ENCODE measurements around the gene SIGLEC12.
"Not testable (repeated sequence)": the region's sequence is repeated elsewhere in the genome, so short reads cannot be mapped to it uniquely, and the experiment has no call there.

SIGLEC12 gene

DNA sequence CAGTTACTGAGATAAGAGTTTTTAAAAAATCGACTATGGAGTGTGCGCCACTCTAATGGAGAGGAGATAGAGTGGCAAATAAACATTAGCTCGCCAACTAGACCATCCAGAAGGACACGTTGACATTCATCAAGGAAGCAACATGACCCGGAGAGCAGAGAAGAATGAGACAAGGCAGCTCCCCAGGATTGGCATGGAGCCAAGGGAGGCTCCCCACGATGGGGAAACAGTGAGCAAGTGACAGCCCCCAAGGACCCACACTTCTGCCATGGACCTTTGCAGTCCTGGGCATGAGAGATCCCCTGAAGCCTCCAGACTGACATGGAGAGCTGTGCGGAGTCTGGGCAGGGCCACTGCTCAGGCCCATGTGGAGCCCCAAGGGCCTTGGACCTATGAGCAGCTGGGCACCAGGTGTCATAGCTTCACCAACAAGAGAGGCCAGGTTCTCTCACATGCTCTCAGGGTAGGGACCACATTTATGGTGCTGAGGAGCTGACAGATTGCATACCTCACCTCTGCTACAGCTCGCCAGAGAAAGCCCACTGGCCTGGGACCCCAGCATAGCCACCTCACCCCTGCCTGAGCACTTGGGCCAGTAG is 23.2 kb upstream of the SIGLEC12 start:
- no peak for DNase-seq (ENCODE audit: low read depth, low spot score)

DNA sequence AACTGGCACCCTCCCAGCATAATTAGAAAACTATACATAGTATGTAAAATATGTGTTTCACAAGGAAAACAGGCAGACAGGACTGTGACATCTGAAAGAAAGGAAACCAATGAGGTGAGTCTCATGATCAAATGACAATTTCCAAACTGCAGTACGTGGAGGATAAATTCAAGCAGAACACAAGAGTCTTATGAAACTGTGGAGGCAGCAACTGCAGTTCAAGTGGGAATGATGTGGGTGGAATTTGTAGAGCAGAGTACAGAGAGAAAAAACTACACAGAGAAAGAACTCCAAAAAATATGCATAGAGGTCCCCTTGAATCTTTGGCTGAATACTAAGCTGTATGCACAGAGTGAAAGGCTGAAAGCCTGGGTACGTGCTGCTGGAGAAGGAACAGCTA is 20.2 kb upstream of the SIGLEC12 start:
- no peak for DNase-seq (ENCODE audit: low read depth, low spot score)

DNA sequence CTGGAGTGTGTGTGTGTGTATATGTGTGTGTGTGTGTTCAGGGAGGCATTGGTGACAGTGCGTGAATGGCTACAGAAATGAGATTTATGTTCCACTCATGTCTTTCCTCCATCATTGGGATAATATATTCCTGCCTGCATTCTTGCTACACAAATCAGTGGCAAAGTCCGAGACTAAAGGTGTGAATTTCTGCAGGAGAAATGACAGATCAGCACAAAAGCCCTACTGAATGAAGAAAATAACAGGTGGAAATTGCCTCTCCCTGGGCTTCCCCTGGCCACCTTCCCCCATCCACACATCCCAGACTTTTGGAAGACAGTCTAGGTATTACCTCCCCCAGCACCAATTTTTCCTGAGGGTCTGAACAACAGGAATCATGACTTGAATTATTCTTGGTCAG is 19.8 kb upstream of the SIGLEC12 start:
- no peak for DNase-seq (ENCODE audit: low read depth, low spot score)

DNA sequence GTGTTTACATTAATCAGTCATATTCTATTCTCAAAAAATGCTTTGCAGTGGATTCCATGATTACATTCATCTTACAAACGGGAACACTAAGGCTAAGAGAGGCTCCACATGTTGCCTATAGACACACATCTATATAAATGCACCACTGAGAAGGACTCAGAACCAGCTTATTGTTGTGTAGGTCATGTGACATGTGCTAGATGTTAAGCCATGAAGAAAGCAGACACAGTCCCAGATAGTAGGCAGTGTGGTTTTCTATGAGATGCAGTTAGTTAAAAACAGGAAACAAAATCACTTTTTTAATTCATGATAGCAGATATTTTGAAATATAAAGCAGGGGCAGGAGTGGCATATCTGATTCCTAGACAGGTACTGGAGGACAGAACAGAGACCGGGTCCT is 19.1 kb upstream of the SIGLEC12 start:
- DNase-seq (ENCODE audit: low read depth, low spot score): no peak

DNA sequence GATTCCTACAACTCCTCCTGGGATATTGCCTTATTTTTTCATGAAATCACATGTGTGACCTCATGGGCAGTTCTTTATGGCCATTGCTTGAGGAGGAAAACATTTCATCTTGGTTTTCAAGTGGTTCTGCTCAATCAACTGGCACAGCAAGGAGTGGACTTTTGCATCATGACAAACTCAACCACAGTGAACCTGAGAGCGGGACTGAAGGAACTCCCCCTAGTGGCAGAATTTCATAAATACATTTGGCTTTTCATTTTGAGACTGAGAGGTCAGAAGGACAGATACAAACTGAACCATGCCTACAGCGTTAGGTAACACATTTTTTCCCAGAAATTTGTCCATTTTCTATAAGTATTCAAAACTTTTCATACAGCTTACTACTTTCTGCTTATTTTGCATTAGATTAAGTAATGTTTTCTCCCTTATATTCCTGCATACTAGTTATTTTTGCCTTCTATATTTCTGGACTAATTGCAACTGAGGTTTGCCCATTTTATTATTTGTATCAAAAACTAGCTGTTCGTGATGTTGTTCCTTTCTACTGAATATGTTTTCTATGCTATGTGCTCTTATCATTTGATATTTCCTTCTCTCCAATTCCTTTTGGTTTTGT is 13.4 kb upstream of the SIGLEC12 start:
- DNase-seq (ENCODE audit: low read depth, low spot score): peak; percentile 34

DNA sequence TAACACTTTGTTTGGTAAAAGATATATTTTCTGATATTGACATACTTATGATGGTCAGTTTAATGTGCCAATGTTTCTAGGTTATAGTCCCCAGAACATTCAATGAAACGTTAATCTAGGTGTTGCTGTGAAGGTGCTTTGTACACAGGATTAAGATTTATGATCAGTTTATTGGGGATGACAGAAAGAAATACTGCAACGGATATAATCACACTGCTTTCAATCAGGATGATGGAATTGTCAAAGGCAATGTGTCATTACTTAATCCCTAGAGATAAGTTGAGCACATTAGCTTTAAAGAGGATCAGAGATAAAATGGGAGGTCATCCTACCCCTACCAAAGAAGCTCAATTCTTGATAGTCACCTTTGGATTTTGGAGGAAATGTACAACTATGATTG is 12.4 kb upstream of the SIGLEC12 start:
- DNase-seq (ENCODE audit: low read depth, low spot score): no peak

DNA sequence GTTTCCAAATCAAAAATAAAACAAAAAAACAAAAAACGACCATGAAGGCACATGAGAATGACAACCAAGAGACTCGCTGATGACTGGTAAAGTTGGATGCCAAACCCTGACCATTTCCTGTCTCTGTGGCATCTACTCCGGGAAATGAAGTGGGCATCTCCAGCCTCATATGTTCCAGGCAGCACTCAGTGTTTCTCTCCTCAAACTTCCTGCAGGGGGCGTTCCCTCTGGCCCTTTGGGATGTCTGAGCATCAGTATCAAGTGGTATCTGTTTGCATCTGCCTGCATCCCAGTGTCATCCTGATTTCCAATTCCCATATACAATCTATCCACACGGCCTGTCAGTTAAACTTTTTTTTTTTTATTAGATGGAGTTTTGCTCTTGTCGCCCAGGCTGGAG is 9.8 kb upstream of the SIGLEC12 start:
- peak; percentile 34 for DNase-seq (ENCODE audit: low read depth, low spot score)

DNA sequence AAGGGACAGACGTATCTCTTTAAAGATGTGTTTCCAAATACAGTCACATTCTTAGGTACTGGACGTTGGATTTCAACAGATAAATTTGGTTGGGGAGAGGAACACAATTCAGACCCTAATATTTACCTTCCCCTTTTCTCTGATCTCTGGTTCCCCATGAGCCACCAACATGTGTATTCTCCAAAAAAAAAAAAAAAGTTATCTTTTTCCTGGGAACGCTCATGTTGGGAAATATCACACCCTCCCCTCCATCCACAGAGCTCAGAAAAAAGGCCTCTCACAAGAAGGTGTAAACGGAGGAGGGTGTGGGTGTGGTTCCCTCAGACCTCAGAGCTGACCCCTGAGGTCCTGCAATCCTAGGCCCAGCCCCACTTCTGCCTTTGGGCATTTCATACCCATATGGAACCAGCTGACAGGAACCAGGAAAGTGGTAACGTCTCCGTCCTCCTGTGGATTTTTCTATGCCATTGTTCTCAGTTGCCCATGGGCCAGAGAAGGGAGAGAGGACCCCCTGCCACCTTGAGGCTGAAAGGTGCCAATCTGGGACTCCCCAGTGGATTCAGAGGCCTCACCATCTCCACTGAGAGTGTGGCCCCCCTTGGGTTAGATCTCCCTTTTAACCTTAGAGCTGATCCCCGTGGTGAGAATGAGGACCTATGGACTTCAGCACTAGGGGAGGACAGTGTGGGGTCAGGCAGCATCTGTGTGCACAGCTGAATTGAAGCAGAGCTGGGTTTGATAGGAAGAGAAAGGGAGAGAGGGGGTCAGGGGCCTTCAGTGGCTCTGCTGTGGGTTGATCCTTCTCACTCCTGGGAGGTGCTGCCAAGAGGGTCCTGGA is 8.4 kb upstream of the SIGLEC12 start:
- DNase-seq (ENCODE audit: low read depth, low spot score): no peak

DNA sequence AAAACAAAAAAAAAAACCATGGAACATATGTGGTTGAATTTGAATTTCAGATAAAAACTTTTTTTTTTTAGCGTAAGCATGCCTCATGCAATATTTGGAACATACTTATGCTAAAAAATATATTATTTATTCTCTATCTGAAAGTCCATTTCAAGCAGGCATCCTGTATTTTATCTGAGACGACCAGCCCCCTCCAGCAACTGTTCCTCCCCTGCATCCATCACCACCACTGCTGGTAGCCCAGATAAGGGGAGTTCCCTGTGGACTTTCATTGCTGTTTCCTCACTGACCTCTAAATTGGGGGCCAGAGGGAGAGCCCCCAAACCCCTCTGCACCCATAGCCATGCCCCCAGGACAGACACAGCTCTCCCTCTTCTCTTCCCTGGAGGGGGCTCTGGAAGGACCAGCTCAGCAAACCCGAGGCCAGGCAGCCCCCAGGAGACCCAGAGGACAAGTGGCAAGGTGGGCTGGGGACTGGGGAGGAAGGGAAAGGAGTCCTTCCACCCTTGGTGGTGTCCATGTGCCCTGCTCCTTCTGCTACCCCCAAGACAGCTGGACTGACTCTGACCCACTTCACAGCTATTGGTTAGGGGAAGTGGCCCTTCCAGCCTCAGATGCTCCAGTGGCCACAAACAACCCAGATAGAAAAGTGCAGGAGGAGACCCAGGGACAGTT is 6.6 kb upstream of the SIGLEC12 start:
- DNase-seq (ENCODE audit: low read depth, low spot score): no peak

DNA sequence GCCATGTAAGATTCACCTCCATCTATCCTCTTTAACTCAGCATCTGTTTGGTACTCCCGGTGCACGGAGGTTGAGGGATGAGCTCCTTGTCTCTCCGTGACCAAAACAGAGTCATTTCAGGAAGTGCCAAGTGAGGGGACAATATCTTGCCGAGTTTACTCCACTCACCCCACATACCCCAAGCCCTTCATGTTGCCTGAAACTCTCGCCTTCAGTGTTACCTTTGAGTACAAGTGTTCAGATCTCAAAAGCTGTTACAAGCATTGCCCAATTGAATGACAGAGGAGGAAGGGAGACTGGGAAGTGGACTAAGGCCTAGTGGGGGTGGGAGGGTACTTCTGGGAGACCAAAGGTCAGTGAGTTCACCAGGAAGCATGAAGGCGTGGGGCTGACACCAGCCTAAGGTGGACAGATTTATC is 6.0 kb upstream of the SIGLEC12 start:
- DNase-seq (ENCODE audit: low read depth, low spot score): no peak

DNA sequence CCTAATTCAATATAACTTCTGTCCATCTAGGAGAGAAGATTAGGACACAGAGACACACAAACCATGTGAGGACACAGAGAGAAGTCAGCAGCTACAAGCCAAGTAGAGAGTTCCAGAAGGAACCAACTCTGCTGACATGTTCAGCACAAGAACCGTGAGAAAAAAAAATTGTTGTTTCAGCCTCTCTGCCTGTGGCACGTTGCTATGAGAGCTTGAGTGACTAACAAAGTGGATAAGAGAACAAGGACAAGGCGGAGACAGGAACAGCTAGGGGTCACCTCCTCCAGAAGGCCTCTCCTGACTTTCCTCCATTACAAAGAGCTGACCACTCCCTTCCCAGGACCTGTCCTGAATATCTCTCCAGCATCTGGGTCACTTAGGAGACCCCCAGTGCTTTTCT is 5.6 kb upstream of the SIGLEC12 start:
- no peak for DNase-seq (ENCODE audit: low read depth, low spot score)

DNA sequence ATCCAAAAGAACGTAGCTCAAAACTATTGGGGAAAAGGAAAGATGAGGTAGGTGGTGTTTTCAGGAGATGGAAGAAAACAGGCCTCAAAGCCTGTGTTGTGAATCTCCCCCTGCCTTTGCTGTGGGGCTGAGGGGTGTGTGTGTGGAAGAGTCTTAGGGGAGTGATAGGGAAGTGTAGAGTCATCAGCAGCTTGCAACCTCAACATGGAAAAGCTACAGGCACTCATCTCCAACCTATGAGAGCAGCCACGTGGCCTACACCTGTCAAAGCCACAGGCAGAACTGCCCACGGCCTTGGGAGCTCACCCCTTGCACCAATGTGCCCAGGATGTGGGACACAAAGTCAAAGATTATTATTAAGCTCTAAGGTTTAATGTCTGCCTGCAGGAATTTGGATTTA is 4.3 kb upstream of the SIGLEC12 start:
- no peak for DNase-seq (ENCODE audit: low read depth, low spot score)

DNA sequence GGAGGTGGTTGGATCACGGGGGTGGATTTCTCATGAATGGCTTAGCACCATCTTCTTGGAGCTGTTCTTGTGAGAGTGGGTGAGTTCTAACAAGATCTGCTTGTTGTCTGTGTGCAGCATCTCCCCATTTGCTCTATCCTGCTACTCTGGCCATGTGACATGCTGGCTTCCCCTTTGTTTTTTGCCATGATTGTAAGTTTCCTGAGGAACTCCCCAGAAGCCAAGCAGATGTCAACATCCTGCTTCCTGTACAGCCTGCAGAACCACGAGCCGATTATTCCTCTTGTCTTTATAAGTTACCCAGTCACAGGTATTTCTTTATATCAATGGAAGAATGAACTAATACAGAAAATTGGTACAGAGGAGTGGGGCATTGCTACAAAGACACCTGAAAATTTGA is 2.3 kb upstream of the SIGLEC12 start:
- DNase-seq (ENCODE audit: low read depth, low spot score): no peak

DNA sequence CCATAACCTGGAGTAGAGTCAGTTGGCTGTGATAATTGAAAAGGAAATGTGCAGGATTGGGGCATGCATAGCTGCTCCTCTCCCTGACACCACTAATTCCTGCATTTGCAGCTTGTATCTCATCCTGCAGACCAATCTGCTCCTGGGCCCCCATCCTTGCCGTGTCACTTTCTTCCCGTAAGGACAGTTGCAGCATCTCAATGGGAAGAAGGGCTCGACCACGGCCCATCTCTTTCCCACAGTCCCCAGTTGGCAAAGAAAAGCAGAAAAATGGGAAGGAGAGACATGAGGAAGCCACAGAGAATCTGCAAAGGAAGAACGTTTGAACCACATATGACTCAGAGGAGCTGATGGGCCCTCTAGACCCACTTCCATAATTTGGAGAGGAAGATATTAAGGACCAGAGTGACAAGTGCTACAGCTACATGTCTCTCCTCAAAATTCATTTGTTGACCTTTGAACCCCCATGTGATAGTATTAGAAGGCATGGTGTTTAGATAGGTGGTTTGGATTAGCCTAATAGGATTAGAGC is 1.8 kb upstream of the SIGLEC12 start:
- no peak for DNase-seq (ENCODE audit: low read depth, low spot score)

DNA sequence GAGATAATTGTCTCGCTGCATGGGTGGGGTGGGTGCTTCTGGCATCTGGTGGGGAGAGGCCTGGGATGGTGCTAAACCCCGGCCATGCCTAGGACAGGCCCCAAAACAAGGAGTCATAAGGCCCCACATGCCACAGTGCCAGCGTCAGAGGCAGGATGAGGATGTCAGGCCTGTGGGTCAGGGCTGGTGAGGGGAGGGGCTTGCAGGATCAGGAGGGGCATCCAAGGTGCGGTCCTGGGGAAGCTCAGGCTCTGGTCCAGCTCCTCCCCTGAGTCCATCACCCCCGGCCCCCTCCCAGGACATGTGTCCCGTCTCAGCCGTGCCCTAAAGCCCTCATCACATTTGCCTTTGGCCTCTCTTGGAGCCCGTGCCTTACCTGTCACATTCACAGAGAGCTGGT is 669 bp downstream of the SIGLEC12 start:
- DNase-seq (ENCODE audit: low read depth, low spot score): not testable (repeated sequence)

DNA sequence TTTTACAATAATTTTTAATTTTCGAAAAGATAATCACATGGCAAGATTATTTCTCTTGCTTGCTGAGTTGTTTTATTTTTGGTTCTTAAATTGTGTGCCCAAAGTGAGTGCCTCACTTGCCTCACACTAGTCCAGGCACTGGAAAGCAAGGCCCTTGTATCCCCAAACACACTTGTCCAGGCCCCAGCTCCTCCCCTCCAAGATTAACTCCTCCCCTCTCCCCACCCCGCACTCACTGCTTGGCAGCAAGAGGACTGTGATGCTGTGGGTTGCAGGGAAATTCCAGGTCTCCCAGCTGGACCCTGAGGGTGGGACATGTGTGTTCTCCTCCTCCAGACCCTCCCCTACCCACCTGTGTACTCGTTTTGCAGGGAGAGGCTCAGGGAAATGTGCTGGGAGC is 3.9 kb downstream of the SIGLEC12 start:
- DNase-seq (ENCODE audit: low read depth, low spot score): no peak

DNA sequence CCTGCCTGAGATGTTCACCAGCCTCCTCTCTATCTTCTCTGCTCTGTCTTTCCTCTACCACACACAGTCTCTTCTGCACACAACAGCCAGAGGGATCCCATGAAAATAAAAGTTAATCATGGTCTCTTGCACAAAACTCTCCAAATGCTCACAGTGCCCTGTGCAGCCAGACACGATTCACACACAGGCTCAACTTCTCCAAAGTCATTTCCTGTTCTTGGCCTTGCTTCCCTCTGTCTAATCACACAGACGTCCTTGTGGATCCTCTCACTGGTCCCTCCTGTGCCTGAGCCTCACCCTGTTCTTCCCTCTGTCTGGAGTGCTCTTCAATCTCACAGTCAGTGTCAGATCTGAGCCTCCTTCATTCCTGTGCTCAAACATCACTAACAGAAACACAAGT is 7.8 kb downstream of the SIGLEC12 start:
- no peak for DNase-seq (ENCODE audit: low read depth, low spot score)

DNA sequence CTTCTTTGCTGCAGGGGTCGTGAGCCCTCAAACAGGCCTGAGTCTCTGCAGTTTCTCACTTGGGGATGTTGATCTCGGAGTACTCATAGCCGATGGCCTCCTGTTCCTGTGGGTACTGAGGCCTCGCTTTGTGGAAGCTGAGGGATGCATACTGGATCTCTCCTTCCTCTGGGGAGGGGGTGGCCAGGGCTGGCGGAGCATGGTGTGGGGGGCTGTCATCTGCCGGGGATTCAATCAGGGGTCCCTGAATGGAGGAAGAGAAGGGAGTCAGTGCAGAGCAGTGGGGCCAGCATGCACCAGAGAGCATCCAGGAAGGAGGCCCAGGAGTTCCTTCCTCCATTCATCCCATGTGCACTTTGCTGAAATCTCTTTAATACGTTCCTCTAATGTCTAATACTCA is 10.0 kb downstream of the SIGLEC12 start:
- DNase-seq (ENCODE audit: low read depth, low spot score): no peak

DNA sequence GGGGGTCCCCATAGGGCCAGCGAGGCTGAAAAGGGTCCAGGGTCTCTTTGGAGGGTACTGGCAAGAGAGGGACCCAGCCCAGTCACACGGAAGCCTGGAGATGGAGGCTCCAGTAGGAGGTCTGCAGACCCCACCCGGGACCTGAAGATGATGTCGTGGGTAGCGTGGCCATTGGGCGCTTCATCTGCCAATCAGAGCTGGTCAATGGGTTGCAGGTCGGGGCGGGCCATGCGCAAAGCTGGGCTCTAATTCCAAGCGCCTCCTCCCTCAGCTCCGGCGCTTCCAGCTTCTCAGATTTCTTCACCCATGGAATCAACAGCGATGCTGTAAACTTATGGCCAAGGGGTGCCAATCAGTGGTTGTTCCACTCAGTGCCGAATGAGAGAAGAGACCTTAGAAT is 10.9 kb downstream of the SIGLEC12 start:
- DNase-seq (ENCODE audit: low read depth, low spot score): no peak

DNA sequence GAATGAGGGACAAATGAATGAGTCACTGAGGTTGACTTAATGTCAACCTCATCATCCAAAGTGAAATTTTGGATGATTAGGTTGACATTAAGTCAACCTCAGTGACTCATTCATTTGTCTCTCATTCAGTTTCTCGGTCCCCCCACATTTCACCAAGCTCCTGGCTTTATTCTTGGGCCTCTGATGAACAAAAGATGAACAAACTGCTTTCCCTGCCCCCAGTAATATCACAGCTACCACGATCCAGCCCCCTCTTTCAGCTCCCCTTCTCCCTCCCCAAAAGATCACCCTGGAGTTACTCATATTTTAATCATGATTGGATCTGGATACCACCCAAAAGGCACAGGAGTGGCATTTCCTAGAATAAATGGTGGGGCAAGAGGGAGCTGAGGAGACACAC is 12.5 kb downstream of the SIGLEC12 start:
- DNase-seq (ENCODE audit: low read depth, low spot score): no peak

DNA sequence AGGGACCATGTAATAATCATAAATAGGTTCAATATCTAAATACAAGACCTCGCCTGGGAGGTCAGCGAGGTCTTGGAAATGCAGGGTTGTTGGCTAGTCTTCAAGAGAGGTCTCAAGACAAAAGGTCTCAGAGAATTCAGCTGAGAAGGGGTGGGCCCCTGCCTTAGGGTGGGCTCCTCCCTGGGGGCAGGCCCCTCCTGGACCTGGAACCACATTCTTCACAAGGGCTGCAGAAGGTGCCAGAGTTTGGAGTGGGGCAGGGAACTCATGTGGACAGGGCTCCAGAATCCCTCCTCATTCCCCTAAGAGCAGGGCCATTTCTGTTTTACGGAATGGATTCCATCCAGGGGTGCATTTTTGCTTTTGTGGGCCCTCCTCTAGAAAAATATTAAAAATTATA is 13.1 kb downstream of the SIGLEC12 start:
- DNase-seq (ENCODE audit: low read depth, low spot score): no peak

DNA sequence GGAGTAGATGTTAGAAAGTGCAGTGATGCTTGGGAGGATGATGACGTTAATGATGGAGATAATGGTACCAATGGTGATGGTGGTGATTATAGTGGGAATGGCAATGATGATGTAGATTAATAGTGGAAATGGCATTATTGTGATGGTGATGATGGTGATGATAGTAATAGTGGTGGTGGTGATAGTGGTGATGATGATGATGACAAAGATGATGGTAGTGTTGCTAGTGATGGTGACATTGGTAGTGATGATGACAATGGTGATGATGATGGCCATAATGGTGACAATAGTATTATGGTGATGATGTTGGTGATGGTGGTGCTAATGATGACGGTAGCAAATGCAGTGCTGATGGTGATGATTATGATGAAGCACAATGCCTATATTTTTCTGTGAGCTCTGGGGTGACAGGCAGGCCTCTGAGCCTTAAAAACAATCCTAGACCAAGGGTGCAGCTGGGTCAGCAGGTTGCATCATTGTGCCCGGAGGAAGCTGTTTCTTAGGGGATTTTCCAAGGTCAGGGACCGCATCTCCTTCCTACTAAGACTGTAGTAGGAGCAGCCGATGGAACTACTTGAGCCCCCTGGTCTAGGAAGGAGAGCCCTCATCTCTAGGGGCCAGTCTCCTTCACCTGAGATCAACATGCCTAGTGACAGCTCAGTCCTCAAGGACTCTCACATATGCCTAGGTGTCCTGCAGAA is 15.5 kb downstream of the SIGLEC12 start:
- no peak for DNase-seq (ENCODE audit: low read depth, low spot score)

All from ELF-1 (cell line).